Panc1 (cell line): ENCODE results near the gene MCM6. TPM values are rescaled to one million over a fixed set of nuclear protein-coding genes. Genes with fewer than 3 reads are reported as not detected.

ENCODE experiments used
- ATAC-seq: fragments of 200-7000 bp; cut with Tn5 transposase; 2 replicates; pipeline ENCODE4 v1.9.1; 2020; ENCODE audit warnings: mild to moderate bottlenecking, moderate library complexity
- BruUV-seq: library from RNA; stranded (reverse); fragments of 400-500 nt; replicated peaks from 2 replicates; lab custom pipeline; 2021; lab: Mats Ljungman, UMichigan
- CTCF ChIA-PET: fragments of 300-600 bp; sonication (Branson Sonifier 250); formaldehyde crosslinking; loops from one replicate; lab custom pipeline; 2022; ENCODE audit warnings: antibody characterized with exemption; lab: Charles Lee
- POLR2A ChIA-PET: fragments of 300-600 bp; sonication (Branson Sonifier 250); formaldehyde crosslinking; loops from one replicate; lab custom pipeline; 2022; ENCODE audit warnings: antibody characterized with exemption; lab: Charles Lee
- DNase-seq: peaks from one replicate; pipeline ENCODE4 v3.0.0-alpha.2; 2010; ENCODE audit warnings: low read depth, low spot score
- H3K27ac ChIP-seq: 2 replicates; pipeline ENCODE4 v1.5.1; 2011; ENCODE audit warnings: mild to moderate bottlenecking, low read length, inconsistent platforms
- H3K27me3 ChIP-seq: fragments of 200-500 bp; sonication (Bioruptor generic); 2 replicates; pipeline ENCODE4 v1.6.0; 2014; ENCODE audit warnings: low read length, inconsistent platforms; ENCODE audit not compliant: control insufficient read depth, insufficient read depth
- H3K36me3 ChIP-seq: fragments of 200-500 bp; sonication (Bioruptor generic); 2 replicates; pipeline ENCODE4 v1.5.1; 2014; ENCODE audit warnings: inconsistent platforms, mild to moderate bottlenecking, low read length, moderate library complexity; ENCODE audit not compliant: control insufficient read depth, insufficient read depth
- H3K4me1 ChIP-seq: 2 replicates; pipeline ENCODE4 v1.5.1; 2011; ENCODE audit warnings: inconsistent platforms, mild to moderate bottlenecking, low read length, moderate library complexity; ENCODE audit not compliant: control insufficient read depth, insufficient read depth
- H3K4me3 ChIP-seq, 2 experiments: 2 replicates each; pipeline ENCODE4 v1.5.1; 2011 to 2012; ENCODE audit warnings: low read depth in 2 of 2, low read length in 2 of 2, mild to moderate bottlenecking in 2 of 2, inconsistent platforms in 1 of 2, moderate library complexity in 1 of 2
- H3K9me3 ChIP-seq: fragments of 200-500 bp; sonication (Bioruptor generic); 2 replicates; pipeline ENCODE4 v1.5.1; 2014; ENCODE audit warnings: low read depth, mild to moderate bottlenecking, inconsistent platforms, low read length, moderate library complexity; ENCODE audit not compliant: control insufficient read depth, insufficient read depth
- POLR2AphosphoS5 ChIP-seq: IDR thresholded peaks from 2 replicates; pipeline ENCODE4 v1.6.1; 2012; ENCODE audit warnings: mild to moderate bottlenecking, low read depth, low read length, moderate library complexity
- SIN3A ChIP-seq: IDR thresholded peaks from 2 replicates; pipeline ENCODE4 v1.6.1; 2012; ENCODE audit warnings: low read depth, mild to moderate bottlenecking, low read length, moderate library complexity, borderline replicate concordance; ENCODE audit not compliant: insufficient read depth
- TCF7L2 ChIP-seq: IDR thresholded peaks from 2 replicates; pipeline ENCODE4 v1.6.1; 2011; ENCODE audit warnings: mild to moderate bottlenecking, low read depth, low read length, inconsistent platforms
- in situ Hi-C: cut with HindIII; loops from 2 replicates; pipeline ENCODE4 v1.10.0; 2016; ENCODE audit warnings: low sequenced_read_pairs, low pct_unique_long_range_greater_than_20kb
- intact Hi-C: fragments of 100-400 bp; cut with micrococcal nuclease; formaldehyde crosslinking; loops from one replicate; pipeline ENCODE4 v1.10.0; 2022; ENCODE audit not compliant: unreplicated experiment
- total RNA-seq: library from RNA; stranded (reverse); gene quantifications from one replicate; pipeline ENCODE4 v1.2.1, GENCODE V29; 2021; ENCODE audit not compliant: unreplicated experiment
- TF ChIP-seq, protein P1 (sequence below), 2 experiments: IDR thresholded peaks; 2 replicates each; pipeline ENCODE4 v1.6.1; 2011 to 2012; ENCODE audit warnings: low read depth in 2 of 2, control low read depth in 1 of 2, low read length in 1 of 2, mild to moderate bottlenecking in 1 of 2, moderate library complexity in 1 of 2; ENCODE audit not compliant: insufficient read depth in 1 of 2
- TF ChIP-seq, protein P2 (sequence below): fragments of 450-650 bp; IDR thresholded peaks from 2 replicates; pipeline ENCODE4 v1.5.1; 2017; ENCODE audit warnings: mild to moderate bottlenecking

MCM6 gene
- total RNA-seq, 1 experiment from 2014 or later: 54.3 TPM

- ChIA-PET CTCF (no interaction called here), POLR2A (no interaction called here)
- TF ChIP-seq, protein P1, sequence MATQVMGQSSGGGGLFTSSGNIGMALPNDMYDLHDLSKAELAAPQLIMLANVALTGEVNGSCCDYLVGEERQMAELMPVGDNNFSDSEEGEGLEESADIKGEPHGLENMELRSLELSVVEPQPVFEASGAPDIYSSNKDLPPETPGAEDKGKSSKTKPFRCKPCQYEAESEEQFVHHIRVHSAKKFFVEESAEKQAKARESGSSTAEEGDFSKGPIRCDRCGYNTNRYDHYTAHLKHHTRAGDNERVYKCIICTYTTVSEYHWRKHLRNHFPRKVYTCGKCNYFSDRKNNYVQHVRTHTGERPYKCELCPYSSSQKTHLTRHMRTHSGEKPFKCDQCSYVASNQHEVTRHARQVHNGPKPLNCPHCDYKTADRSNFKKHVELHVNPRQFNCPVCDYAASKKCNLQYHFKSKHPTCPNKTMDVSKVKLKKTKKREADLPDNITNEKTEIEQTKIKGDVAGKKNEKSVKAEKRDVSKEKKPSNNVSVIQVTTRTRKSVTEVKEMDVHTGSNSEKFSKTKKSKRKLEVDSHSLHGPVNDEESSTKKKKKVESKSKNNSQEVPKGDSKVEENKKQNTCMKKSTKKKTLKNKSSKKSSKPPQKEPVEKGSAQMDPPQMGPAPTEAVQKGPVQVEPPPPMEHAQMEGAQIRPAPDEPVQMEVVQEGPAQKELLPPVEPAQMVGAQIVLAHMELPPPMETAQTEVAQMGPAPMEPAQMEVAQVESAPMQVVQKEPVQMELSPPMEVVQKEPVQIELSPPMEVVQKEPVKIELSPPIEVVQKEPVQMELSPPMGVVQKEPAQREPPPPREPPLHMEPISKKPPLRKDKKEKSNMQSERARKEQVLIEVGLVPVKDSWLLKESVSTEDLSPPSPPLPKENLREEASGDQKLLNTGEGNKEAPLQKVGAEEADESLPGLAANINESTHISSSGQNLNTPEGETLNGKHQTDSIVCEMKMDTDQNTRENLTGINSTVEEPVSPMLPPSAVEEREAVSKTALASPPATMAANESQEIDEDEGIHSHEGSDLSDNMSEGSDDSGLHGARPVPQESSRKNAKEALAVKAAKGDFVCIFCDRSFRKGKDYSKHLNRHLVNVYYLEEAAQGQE (IDR thresholded peaks at IDR 0.05; ENCODE audit: insufficient read depth in 1 of 2, low read depth in 2 of 2, low read length in 1 of 2): no peak
- TF ChIP-seq TCF7L2 (no peak), POLR2AphosphoS5 (no peak), SIN3A (no peak)
- TF ChIP-seq, protein P2, sequence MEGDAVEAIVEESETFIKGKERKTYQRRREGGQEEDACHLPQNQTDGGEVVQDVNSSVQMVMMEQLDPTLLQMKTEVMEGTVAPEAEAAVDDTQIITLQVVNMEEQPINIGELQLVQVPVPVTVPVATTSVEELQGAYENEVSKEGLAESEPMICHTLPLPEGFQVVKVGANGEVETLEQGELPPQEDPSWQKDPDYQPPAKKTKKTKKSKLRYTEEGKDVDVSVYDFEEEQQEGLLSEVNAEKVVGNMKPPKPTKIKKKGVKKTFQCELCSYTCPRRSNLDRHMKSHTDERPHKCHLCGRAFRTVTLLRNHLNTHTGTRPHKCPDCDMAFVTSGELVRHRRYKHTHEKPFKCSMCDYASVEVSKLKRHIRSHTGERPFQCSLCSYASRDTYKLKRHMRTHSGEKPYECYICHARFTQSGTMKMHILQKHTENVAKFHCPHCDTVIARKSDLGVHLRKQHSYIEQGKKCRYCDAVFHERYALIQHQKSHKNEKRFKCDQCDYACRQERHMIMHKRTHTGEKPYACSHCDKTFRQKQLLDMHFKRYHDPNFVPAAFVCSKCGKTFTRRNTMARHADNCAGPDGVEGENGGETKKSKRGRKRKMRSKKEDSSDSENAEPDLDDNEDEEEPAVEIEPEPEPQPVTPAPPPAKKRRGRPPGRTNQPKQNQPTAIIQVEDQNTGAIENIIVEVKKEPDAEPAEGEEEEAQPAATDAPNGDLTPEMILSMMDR: no peak
- no peaks in the 10 kb centered on the region for H3K27me3 ChIP-seq
- DNase-seq (no peak), ATAC-seq (no peak)
- no peak overlapping the region for H3K27ac ChIP-seq
- no TSS peak for BruUV-seq
- H3K4me3 ChIP-seq: no peak overlapping the region
- intact Hi-C loops (no loop called here), in situ Hi-C loops (no loop called here)
- H3K4me1 ChIP-seq: no peaks in the 10 kb centered on the region
- H3K9me3 ChIP-seq: no peaks in the 10 kb centered on the region
- H3K36me3 ChIP-seq: no peaks in the 10 kb centered on the region
Observed at GRCh38 chr2:135802350-135802749, 73.9 kb downstream of the MCM6 start.

DNA sequence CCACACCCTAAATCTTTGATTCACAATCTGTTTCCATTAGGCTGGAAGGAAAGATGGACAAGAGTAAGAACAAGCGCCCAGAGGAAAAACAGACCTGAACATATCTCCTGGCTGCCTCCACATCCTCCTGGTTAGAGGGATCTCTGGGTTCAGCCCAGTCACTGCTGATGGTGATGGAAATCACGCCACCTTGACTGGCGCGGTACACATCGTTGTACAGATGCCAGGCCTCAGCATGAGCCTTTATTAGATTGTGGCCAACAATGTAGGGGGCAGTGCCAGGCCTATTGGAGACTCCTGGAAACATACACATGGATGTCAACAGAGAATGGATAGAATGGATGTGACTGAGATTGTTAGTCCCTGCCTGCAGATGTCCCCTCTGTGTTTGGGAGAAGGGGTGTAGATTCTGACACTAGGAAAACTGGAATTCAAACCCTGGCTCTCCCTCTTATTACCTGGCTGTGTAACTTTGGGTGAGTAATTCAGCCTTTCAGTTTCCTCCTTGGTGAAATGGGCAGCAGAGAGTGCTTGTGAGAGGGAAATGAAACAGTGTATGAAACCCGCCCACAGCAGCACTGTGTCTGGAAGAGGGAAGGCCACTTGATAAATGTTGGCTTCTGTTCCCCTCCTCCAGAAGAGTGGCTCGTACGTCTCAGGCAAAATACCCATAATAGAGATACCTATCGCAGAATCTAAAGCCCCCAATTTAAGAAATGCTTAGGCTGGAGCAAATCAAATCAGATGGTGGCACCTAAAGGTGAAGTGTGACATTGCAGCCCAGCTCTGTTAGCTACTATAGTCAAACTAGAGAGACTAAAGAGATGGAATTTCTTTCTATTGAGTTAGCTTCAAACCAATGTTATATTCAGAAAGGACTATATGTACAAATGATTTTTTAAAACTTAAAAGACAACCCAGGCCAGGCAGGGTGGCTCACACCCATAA, 75.5 kb downstream of the MCM6 start:
- H3K27ac ChIP-seq: no peak overlapping the region
- H3K36me3 ChIP-seq: no peaks in the 10 kb centered on the region
- DNase-seq (no peak), ATAC-seq (no peak)
- TF ChIP-seq, protein P2: no peak
- no peak for TF ChIP-seq SIN3A
- TF ChIP-seq, protein P1 (IDR thresholded peaks at IDR 0.05; ENCODE audit: insufficient read depth in 1 of 2, low read depth in 2 of 2, low read length in 1 of 2): no peak
- TF ChIP-seq POLR2AphosphoS5: no peak
- no peak for TF ChIP-seq TCF7L2
- ChIA-PET POLR2A (no interaction called here), CTCF (no interaction called here)
- H3K4me1 ChIP-seq: no peaks in the 10 kb centered on the region
- H3K27me3 ChIP-seq: no peaks in the 10 kb centered on the region
- intact Hi-C loops (no loop called here), in situ Hi-C loops (no loop called here)
- BruUV-seq: no TSS peak
- H3K4me3 ChIP-seq: no peak overlapping the region
- H3K9me3 ChIP-seq: no peaks in the 10 kb centered on the region
